Pancreas (tissue), 10 donors: ENCODE data around the gene GAGE10. TPM values are rescaled to one million over a fixed set of nuclear protein-coding genes. Genes with fewer than 3 reads are reported as not detected.

Experiments used
- ATAC-seq, 4 donors: fragments of 200-7000 bp; cut with Tn5 transposase; one replicate each; pipeline versions ENCODE4 v1.8.0 to v1.9.1; 2020; ENCODE audit warnings: mild to moderate bottlenecking in 4 of 4, moderate library complexity in 4 of 4
- DNase-seq, 6 donors: peaks; one replicate each; pipeline ENCODE4 v3.0.0-alpha.2; 2020
- FAIRE-seq: peaks from 2 replicates; lab custom pipeline; 2012; peaks lifted over from hg19 to GRCh38; lab: Jason Lieb, UNC
- H3K27ac ChIP-seq, 4 donors: fragments of 200-600 bp; sonication (generic); 1 replicate in 3 of 4; 2 replicates in 1 of 4; pipeline versions ENCODE4 v1.5.0 to v1.8.0; 2020
- H3K27me3 ChIP-seq, 4 donors: fragments of 200-600 bp; one replicate each; pipeline ENCODE4 v1.8.0; 2021
- H3K36me3 ChIP-seq, 3 donors: fragments of 200-600 bp; sonication (generic) in 1 of 3; one replicate each; pipeline versions ENCODE4 v1.5.0 to v1.8.0; 2020 to 2021
- H3K4me1 ChIP-seq, 3 donors: fragments of 200-600 bp; one replicate each; pipeline ENCODE4 v1.8.0; 2021
- H3K4me3 ChIP-seq, 4 donors: fragments of 200-600 bp; sonication (generic) in 2 of 4; one replicate each; pipeline versions ENCODE4 v1.5.0 to v1.8.0; 2020 to 2021
- H3K9me3 ChIP-seq, 4 donors: fragments of 200-600 bp; one replicate each; pipeline ENCODE4 v1.8.0; 2021
- WGBS, 2 donors: extraction: QIAGEN DNeasy Blood & Tissue Kit; methylation state at CpG; one replicate each; pipeline ENCODE4 v1.1.7; 2013; 5-methylcytosine and 5-hydroxymethylcytosine counted together
- intact Hi-C, 3 donors: fragments of 100-400 bp; cut with DNase I; formaldehyde crosslinking; loops; one replicate each; pipeline versions ENCODE4 v1.11.1 to v1.14.2; 2022
- polyA plus RNA-seq, 2 donors: library from polyadenylated mRNA; stranded (reverse); fragments of 200-250 nt; gene quantifications; one replicate each; pipeline ENCODE4 v1.2.3, GENCODE V29; 2013
- total RNA-seq, 6 donors: library from RNA; stranded (reverse); fragmentation: NEBNext Ultra II Directional in 4 of 6; extraction: Animal tissue kit (Norgen Biotek cat#: 25700) in 4 of 6; gene quantifications; one replicate each; pipeline versions ENCODE4 v1.2.1 to v1.2.4, GENCODE V29; 2021 to 2023
- TF ChIP-seq, protein P1 (sequence below), 4 donors: fragments of 200-600 bp; sonication (generic) in 3 of 4; IDR thresholded peaks; one replicate each; pipeline versions ENCODE4 v1.5.0 to v1.8.0; 2021; ENCODE audit warnings: antibody characterized with exemption in 4 of 4
- donor health status: healthy with polysubstance abuse.
- donor health status: DM: no; HTN: no; CAD: no; lungs with moderate emphysema.
- donor health status: DM: no; HTN: no; CAD: no.
- donor health status: control.
- donor health status: control.
- donor health status: Bipolar disorder and iron deficiency.
- donor health status: DM: yes; HTN: yes; CAD: no.
- donor health status: DM: no; HTN: no; CAD: no.
- donor health status: DM: no; HTN: no; CAD: no.
- donor health status: DM: yes; HTN: yes; CAD: no.

GAGE10 gene, protein sequence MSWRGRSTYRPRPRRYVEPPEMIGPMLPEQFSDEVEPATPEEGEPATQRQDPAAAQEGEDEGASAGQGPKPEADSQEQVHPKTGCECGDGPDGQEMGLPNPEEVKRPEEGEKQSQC
- total RNA-seq (not detected), polyA plus RNA-seq (not detected)

DNA sequence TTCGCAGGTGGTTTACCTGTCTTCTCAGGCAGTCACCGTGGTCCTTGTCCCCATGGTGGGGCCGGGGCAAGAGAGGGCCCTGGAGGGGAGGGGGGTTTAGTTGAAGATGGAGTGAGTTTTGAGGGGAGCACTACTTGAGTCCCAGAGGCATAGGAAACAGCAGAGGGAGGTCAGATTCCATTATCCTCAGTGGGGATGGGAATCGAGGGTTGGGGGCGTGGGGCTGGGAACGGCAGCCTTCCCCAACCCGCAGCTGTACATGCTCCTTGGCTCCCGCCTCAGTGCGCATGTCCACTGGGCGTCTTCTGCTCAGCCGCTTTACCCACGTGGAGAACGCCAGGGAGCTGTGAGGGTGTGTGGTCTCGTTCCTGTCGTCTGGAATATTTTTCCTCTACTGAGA, at the start of gene GAGE10:
GAGE10 (plus strand) TSS at position 301 of the 400 bp plus-strand sequence. CDS start 1,214 bp downstream, outside the sequence.
- no peaks in the 10 kb centered on the region for H3K4me1 ChIP-seq
- H3K27ac ChIP-seq, result no peak within 1 kb of the TSS
- no peak for ATAC-seq
- no peak for FAIRE-seq
- TF ChIP-seq, protein P1, sequence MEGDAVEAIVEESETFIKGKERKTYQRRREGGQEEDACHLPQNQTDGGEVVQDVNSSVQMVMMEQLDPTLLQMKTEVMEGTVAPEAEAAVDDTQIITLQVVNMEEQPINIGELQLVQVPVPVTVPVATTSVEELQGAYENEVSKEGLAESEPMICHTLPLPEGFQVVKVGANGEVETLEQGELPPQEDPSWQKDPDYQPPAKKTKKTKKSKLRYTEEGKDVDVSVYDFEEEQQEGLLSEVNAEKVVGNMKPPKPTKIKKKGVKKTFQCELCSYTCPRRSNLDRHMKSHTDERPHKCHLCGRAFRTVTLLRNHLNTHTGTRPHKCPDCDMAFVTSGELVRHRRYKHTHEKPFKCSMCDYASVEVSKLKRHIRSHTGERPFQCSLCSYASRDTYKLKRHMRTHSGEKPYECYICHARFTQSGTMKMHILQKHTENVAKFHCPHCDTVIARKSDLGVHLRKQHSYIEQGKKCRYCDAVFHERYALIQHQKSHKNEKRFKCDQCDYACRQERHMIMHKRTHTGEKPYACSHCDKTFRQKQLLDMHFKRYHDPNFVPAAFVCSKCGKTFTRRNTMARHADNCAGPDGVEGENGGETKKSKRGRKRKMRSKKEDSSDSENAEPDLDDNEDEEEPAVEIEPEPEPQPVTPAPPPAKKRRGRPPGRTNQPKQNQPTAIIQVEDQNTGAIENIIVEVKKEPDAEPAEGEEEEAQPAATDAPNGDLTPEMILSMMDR (IDR thresholded peaks at IDR 0.05), result no peak
- H3K9me3 ChIP-seq, result no peaks in the 10 kb centered on the region
- DNase-seq, result no peak
- WGBS, 2 donors, result 68 to 79% methylated on average over 15 of the region's 15 CpGs
- intact Hi-C loops, result no loop called here
- H3K36me3 ChIP-seq, result no peaks in the 10 kb centered on the region
- H3K27me3 ChIP-seq, result peaks cover 0 to 18% (median 0%) of the 10 kb centered on the region in 4 donors
- H3K4me3 ChIP-seq, result no peak within 1 kb of the TSS

DNA sequence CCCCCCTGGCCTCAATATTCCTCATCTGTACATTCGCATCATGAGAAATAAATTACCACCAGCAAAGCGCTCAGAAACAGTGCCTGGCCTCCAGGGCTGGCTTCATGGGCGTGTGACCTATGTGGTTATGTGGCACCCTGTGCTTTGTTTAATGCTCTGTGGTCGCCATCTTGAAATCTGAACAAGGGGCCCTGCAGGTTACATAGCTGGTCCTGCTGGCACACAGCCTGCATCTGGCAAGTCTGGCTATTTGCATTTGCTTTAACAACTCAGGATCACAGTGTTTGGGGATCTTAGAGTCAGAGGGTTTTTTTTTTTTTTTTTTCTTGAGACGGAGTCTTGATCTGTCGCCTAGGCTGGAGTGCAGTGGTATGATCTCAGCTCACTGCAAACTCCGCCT, 48.8 kb upstream of the GAGE10 start:
- Histone ChIP-seq H3K27me3 (no peaks in the 10 kb centered on the region), H3K9me3 (no peaks in the 10 kb centered on the region), H3K4me1 (no peaks in the 10 kb centered on the region), H3K4me3 (no peak overlapping the region), H3K36me3 (no peaks in the 10 kb centered on the region), H3K27ac (no peak overlapping the region)
- DNase-seq (peak in 1 of 6 donors; percentile 10), ATAC-seq (no peak), FAIRE-seq (no peak)
- TF ChIP-seq, protein P1 (IDR thresholded peaks at IDR 0.05), result no peak
- intact Hi-C loops, result no loop called here
- WGBS, 2 donors, result 83 to 87% methylated on average over 7 of the region's 7 CpGs

DNA sequence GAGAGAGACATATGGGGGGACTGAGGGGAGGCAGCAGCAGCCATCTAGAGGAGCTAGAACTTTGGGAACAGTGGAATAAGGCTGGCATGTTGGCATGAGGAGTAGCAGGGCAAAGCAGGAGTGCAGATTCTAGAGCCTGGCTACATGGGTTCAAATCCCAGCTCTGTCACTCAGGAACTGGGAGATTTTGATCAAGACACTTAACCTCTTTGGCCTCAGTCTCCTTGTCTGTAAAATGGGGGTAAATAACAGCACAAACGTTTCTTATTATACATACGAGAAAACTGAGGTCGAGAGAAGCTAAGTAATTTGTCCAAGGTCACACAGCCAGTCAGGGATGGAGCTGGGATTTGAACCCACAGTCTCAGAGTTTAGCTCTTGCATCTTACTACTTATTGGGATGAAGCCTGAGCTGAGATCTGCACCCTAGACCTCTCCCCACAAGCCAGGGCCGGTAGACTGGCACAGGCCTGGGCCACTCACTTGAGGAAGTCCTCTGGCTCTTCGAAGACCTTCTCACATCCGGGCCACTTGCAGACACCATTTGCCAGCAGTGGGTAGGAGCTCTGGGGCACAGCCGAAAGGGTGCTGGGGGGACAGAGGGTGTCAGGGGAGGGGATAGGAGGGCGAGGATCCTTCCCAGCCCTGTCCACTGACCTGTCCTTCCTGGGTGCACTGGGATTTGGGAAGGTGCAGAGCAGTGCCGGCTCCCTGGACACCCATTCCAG, 47.0 kb upstream of the GAGE10 start:
- WGBS, 2 donors, result 68 to 74% methylated on average over 9 of the region's 9 CpGs
- Histone ChIP-seq H3K36me3 (no peaks in the 10 kb centered on the region), H3K4me1 (no peaks in the 10 kb centered on the region), H3K4me3 (no peak overlapping the region), H3K27ac (no peak overlapping the region), H3K9me3 (no peaks in the 10 kb centered on the region), H3K27me3 (no peaks in the 10 kb centered on the region)
- TF ChIP-seq, protein P1 (IDR thresholded peaks at IDR 0.05), result no peak
- intact Hi-C loops, result no loop called here
- FAIRE-seq (no peak), ATAC-seq (no peak), DNase-seq (peak in 1 of 6 donors; percentile 36)

DNA sequence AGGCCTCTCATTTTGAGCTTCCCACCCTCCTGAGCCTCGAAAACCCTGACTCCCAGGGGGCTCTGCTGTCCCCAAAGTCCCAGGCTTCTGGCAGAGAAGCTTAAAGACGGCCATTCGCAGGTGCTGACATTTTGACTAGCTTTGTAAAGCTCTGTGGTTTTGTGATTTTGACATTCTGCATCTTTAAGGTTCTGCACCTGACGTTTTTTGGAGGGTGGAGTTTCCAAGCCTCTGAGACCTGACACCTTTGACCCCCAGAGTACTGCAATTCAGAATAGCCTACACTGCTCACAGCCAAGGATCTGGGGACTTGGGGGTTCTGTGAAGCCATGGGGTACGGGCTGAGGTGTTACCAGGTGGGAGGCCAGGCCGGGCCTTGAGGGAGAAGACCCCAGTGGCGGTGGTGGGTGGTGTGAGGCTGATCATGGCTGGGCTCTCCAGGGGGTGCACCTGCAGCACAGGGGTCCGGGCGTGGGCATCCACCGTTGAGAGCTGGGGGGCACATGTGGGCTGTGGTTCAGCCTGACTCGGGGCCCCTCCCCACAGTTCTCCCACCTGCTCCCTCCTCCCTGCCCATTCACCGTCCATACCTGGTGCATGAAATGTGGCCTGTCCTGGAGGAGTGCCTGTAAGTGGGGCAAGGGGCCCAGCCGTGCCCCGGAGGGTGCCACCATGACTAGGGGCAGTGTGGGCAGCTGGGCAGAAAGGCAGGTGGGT, 46.2 kb upstream of the GAGE10 start:
- intact Hi-C loops, result no loop called here
- WGBS, 2 donors, result 77 to 78% methylated on average over 14 of the region's 14 CpGs
- TF ChIP-seq, protein P1 (IDR thresholded peaks at IDR 0.05), result no peak
- no peak for FAIRE-seq
- Histone ChIP-seq H3K4me1 (no peaks in the 10 kb centered on the region), H3K36me3 (no peaks in the 10 kb centered on the region), H3K4me3 (no peak overlapping the region), H3K9me3 (no peaks in the 10 kb centered on the region), H3K27me3 (no peaks in the 10 kb centered on the region), H3K27ac (no peak overlapping the region)
- peak in 1 of 6 donors; percentile 44 for DNase-seq
- ATAC-seq, result no peak
